Measurements from ENCODE around the gene SH3PXD2A.

DNA sequence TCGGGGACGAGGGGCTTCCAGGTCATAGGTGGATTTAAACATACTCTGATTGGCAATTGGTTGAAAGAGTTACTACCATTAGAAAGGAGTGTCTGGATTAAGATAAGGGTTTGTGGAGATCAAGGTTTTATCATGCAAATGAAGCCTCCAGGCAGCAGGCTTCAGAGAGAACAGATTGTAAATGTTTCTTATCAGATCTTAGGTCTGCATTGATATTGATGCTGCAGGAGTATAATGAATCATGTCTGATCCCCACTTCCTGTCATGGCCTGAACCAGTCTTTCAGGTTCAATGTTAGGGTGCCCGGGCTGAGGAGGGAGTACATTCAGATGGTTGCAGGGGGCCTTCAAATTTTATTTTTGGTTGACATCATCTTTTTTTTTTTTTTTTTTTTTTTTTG is 51.4 kb downstream of the SH3PXD2A start:
- TF ChIP-seq CTCF (IDR thresholded peaks at IDR 0.05) (no peak), POLR2A (IDR thresholded peaks at IDR 0.05) (no peak)
